GM19468 (cell line): Measurements from ENCODE around the gene CEP112.

Experiments used
- ATAC-seq: cut with Tn5 transposase; IDR thresholded peaks from one replicate; pipeline ENCODE4 v1.9.1; 2021; ENCODE audit warnings: mild to moderate bottlenecking, moderate library complexity, moderate number of reproducible peaks; ENCODE audit not compliant: unreplicated experiment; ENCODE audit errors: extremely low read depth

CEP112 gene

GRCh38 chr17:65633146-65633881 lies 558.6 kb downstream of the CEP112 start:
- ATAC-seq, result no peak

- no peak for ATAC-seq
Measured at GRCh38 chr17:65630502-65630901, 561.4 kb downstream of the CEP112 start.

- ATAC-seq, result no peak
Measured at GRCh38 chr17:65629234-65629690, 562.7 kb downstream of the CEP112 start.

GRCh38 chr17:65628644-65629036 lies 563.3 kb downstream of the CEP112 start:
- ATAC-seq, result no peak

- no peak for ATAC-seq
Measured at GRCh38 chr17:65627891-65628643, 563.9 kb downstream of the CEP112 start.

- no peak for ATAC-seq
Measured at GRCh38 chr17:65627108-65627507, 564.8 kb downstream of the CEP112 start.

- no peak for ATAC-seq
Measured at GRCh38 chr17:65626451-65626850, 565.5 kb downstream of the CEP112 start.

- ATAC-seq, result no peak
Measured at GRCh38 chr17:65618516-65618915, 573.4 kb downstream of the CEP112 start.

- no peak for ATAC-seq
Measured at GRCh38 chr17:65617496-65617895, 574.4 kb downstream of the CEP112 start.

- ATAC-seq, result no peak
Measured at GRCh38 chr17:65609749-65610148, 582.2 kb downstream of the CEP112 start.

- ATAC-seq, result no peak
Measured at GRCh38 chr17:65609286-65609685, 582.6 kb downstream of the CEP112 start.

GRCh38 chr17:65604070-65604469 lies 587.9 kb downstream of the CEP112 start:
- no peak for ATAC-seq

- no peak for ATAC-seq
Measured at GRCh38 chr17:65601881-65602280, 590.1 kb downstream of the CEP112 start.

- no peak for ATAC-seq
Measured at GRCh38 chr17:65601145-65601544, 590.8 kb downstream of the CEP112 start.

GRCh38 chr17:65600518-65600917 lies 591.4 kb downstream of the CEP112 start:
- ATAC-seq, result no peak

- ATAC-seq, result no peak
Measured at GRCh38 chr17:65599650-65600049, 592.3 kb downstream of the CEP112 start.

GRCh38 chr17:65598746-65599145 lies 593.2 kb downstream of the CEP112 start:
- no peak for ATAC-seq

GRCh38 chr17:65595071-65595656 lies 596.8 kb downstream of the CEP112 start:
- ATAC-seq, result no peak

- ATAC-seq, result no peak
Measured at GRCh38 chr17:65593855-65594845, 597.8 kb downstream of the CEP112 start.
